Panc1 (cell line): ENCODE results near the gene GALNTL6. TPM values are rescaled to one million over a fixed set of nuclear protein-coding genes. Genes with fewer than 3 reads are reported as not detected.

Source experiments
- ATAC-seq: fragments of 200-7000 bp; cut with Tn5 transposase; 2 replicates; pipeline ENCODE4 v1.9.1; 2020; ENCODE audit warnings: mild to moderate bottlenecking, moderate library complexity
- BruUV-seq: library from RNA; stranded (reverse); fragments of 400-500 nt; replicated peaks from 2 replicates; lab custom pipeline; 2021; lab: Mats Ljungman, UMichigan
- CTCF ChIA-PET: fragments of 300-600 bp; sonication (Branson Sonifier 250); formaldehyde crosslinking; loops from one replicate; lab custom pipeline; 2022; ENCODE audit warnings: antibody characterized with exemption; lab: Charles Lee
- POLR2A ChIA-PET: fragments of 300-600 bp; sonication (Branson Sonifier 250); formaldehyde crosslinking; loops from one replicate; lab custom pipeline; 2022; ENCODE audit warnings: antibody characterized with exemption; lab: Charles Lee
- DNase-seq: peaks from one replicate; pipeline ENCODE4 v3.0.0-alpha.2; 2010; ENCODE audit warnings: low read depth, low spot score
- H3K27ac ChIP-seq: 2 replicates; pipeline ENCODE4 v1.5.1; 2011; ENCODE audit warnings: mild to moderate bottlenecking, low read length, inconsistent platforms
- H3K27me3 ChIP-seq: fragments of 200-500 bp; sonication (Bioruptor generic); 2 replicates; pipeline ENCODE4 v1.6.0; 2014; ENCODE audit warnings: low read length, inconsistent platforms; ENCODE audit not compliant: control insufficient read depth, insufficient read depth
- H3K36me3 ChIP-seq: fragments of 200-500 bp; sonication (Bioruptor generic); 2 replicates; pipeline ENCODE4 v1.5.1; 2014; ENCODE audit warnings: inconsistent platforms, mild to moderate bottlenecking, low read length, moderate library complexity; ENCODE audit not compliant: control insufficient read depth, insufficient read depth
- H3K4me1 ChIP-seq: 2 replicates; pipeline ENCODE4 v1.5.1; 2011; ENCODE audit warnings: inconsistent platforms, mild to moderate bottlenecking, low read length, moderate library complexity; ENCODE audit not compliant: control insufficient read depth, insufficient read depth
- H3K4me3 ChIP-seq, 2 experiments: 2 replicates each; pipeline ENCODE4 v1.5.1; 2011 to 2012; ENCODE audit warnings: low read depth in 2 of 2, low read length in 2 of 2, mild to moderate bottlenecking in 2 of 2, inconsistent platforms in 1 of 2, moderate library complexity in 1 of 2
- H3K9me3 ChIP-seq: fragments of 200-500 bp; sonication (Bioruptor generic); 2 replicates; pipeline ENCODE4 v1.5.1; 2014; ENCODE audit warnings: low read depth, mild to moderate bottlenecking, inconsistent platforms, low read length, moderate library complexity; ENCODE audit not compliant: control insufficient read depth, insufficient read depth
- CTCF ChIP-seq: fragments of 450-650 bp; IDR thresholded peaks from 2 replicates; pipeline ENCODE4 v1.5.1; 2017; ENCODE audit warnings: mild to moderate bottlenecking
- POLR2AphosphoS5 ChIP-seq: IDR thresholded peaks from 2 replicates; pipeline ENCODE4 v1.6.1; 2012; ENCODE audit warnings: mild to moderate bottlenecking, low read depth, low read length, moderate library complexity
- REST ChIP-seq, 2 experiments: IDR thresholded peaks; 2 replicates each; pipeline ENCODE4 v1.6.1; 2011 to 2012; ENCODE audit warnings: low read depth in 2 of 2, control low read depth in 1 of 2, low read length in 1 of 2, mild to moderate bottlenecking in 1 of 2, moderate library complexity in 1 of 2; ENCODE audit not compliant: insufficient read depth in 1 of 2
- SIN3A ChIP-seq: IDR thresholded peaks from 2 replicates; pipeline ENCODE4 v1.6.1; 2012; ENCODE audit warnings: low read depth, mild to moderate bottlenecking, low read length, moderate library complexity, borderline replicate concordance; ENCODE audit not compliant: insufficient read depth
- TCF7L2 ChIP-seq: IDR thresholded peaks from 2 replicates; pipeline ENCODE4 v1.6.1; 2011; ENCODE audit warnings: mild to moderate bottlenecking, low read depth, low read length, inconsistent platforms
- in situ Hi-C: cut with HindIII; loops from 2 replicates; pipeline ENCODE4 v1.10.0; 2016; ENCODE audit warnings: low sequenced_read_pairs, low pct_unique_long_range_greater_than_20kb
- intact Hi-C: fragments of 100-400 bp; cut with micrococcal nuclease; formaldehyde crosslinking; loops from one replicate; pipeline ENCODE4 v1.10.0; 2022; ENCODE audit not compliant: unreplicated experiment
- total RNA-seq: library from RNA; stranded (reverse); gene quantifications from one replicate; pipeline ENCODE4 v1.2.1, GENCODE V29; 2021; ENCODE audit not compliant: unreplicated experiment

Gene GALNTL6
- total RNA-seq, 1 experiment from 2014 or later, result not detected

- DNase-seq, result no peak
- in situ Hi-C loops, result no loop called here
- ATAC-seq, result no peak
- TF ChIP-seq POLR2AphosphoS5, result no peak
- TF ChIP-seq REST (IDR thresholded peaks at IDR 0.05; ENCODE audit: insufficient read depth in 1 of 2, low read depth in 2 of 2, low read length in 1 of 2), result no peak
- no peak for TF ChIP-seq TCF7L2
- no peak for TF ChIP-seq CTCF
- TF ChIP-seq SIN3A, result no peak
- no peaks in the 10 kb centered on the region for H3K4me1 ChIP-seq
- POLR2A ChIA-PET, result no interaction called here
- CTCF ChIA-PET, result interaction anchor here (0.7 kb wide), 1 partner anchor 19 kb away, joined by 3 read pairs; no protein-coding TSS in a partner anchor
- BruUV-seq, result no TSS peak
- intact Hi-C loops, result no loop called here
- H3K27ac ChIP-seq, result no peak overlapping the region
- no peaks in the 10 kb centered on the region for H3K9me3 ChIP-seq
- H3K4me3 ChIP-seq, result no peak overlapping the region
- no peaks in the 10 kb centered on the region; the same call in 1 of the 2 replicates for H3K36me3 ChIP-seq
- no peaks in the 10 kb centered on the region for H3K27me3 ChIP-seq
Observed at GRCh38 chr4:171774642-171775190, 38.5 kb upstream of the GALNTL6 start.

GRCh38 chr4:171779301-171779700, 33.9 kb upstream of the GALNTL6 start:
- Histone ChIP-seq H3K9me3 (no peaks in the 10 kb centered on the region), H3K4me1 (no peaks in the 10 kb centered on the region), H3K4me3 (no peak overlapping the region), H3K36me3 (no peaks in the 10 kb centered on the region; the same call in 1 of the 2 replicates), H3K27me3 (no peaks in the 10 kb centered on the region), H3K27ac (no peak overlapping the region)
- POLR2A ChIA-PET, result no interaction called here
- ATAC-seq (no peak), DNase-seq (no peak)
- no peak for TF ChIP-seq TCF7L2
- no peak for TF ChIP-seq CTCF
- no peak for TF ChIP-seq POLR2AphosphoS5
- no peak for TF ChIP-seq SIN3A
- no peak for TF ChIP-seq REST (IDR thresholded peaks at IDR 0.05; ENCODE audit: insufficient read depth in 1 of 2, low read depth in 2 of 2, low read length in 1 of 2)
- intact Hi-C loops, result no loop called here
- CTCF ChIA-PET, result no interaction called here
- BruUV-seq, result no TSS peak
- in situ Hi-C loops, result no loop called here
